Neural cell (in vitro differentiated cells): ENCODE data around the gene HDAC10. TPM values are rescaled to one million over a fixed set of nuclear protein-coding genes. Genes with fewer than 3 reads are reported as not detected.
A peak's percentile ranks its signal among the peaks of the same experiment; 100 is the strongest.

Source experiments
- H2AFZ ChIP-seq: fragments of 200-600, 300-800 bp; sonication (generic), shearing (Covaris generic); 2 replicates; pipeline ENCODE4 v1.6.0; 2014; ENCODE audit warnings: low read depth, mild to moderate bottlenecking, antibody characterized with exemption, low read length, moderate library complexity
- H3F3A ChIP-seq: fragments of 200-600 bp; shearing (Covaris generic); 2 replicates; pipeline ENCODE4 v1.6.1; 2016; ENCODE audit warnings: mild to moderate bottlenecking, moderate library complexity, mixed read lengths, antibody characterized with exemption, low read length; ENCODE audit not compliant: insufficient read depth, poor library complexity, severe bottlenecking
- H3K27ac ChIP-seq: fragments of 200-600, 300-800 bp; sonication (generic), shearing (Covaris generic); 2 replicates; pipeline ENCODE4 v1.5.1; 2014; ENCODE audit warnings: mild to moderate bottlenecking, low read length, moderate library complexity
- H3K27me3 ChIP-seq: fragments of 300-800, 200-600 bp; sonication (generic), shearing (Covaris generic); 2 replicates; pipeline ENCODE4 v1.6.0; 2014; ENCODE audit warnings: mild to moderate bottlenecking, low read depth, low read length, moderate library complexity; ENCODE audit not compliant: insufficient read depth
- H3K36me3 ChIP-seq: fragments of 300-800, 200-600 bp; sonication (generic), shearing (Covaris generic); 2 replicates; pipeline ENCODE4 v1.5.1; 2014; ENCODE audit warnings: mild to moderate bottlenecking, antibody characterized with exemption, low read length, moderate library complexity; ENCODE audit not compliant: insufficient read depth
- H3K4me2 ChIP-seq: fragments of 300-800, 200-600 bp; sonication (generic), shearing (Covaris generic); 2 replicates; pipeline ENCODE4 v1.6.0; 2014; ENCODE audit warnings: mild to moderate bottlenecking, low read length
- H3K4me3 ChIP-seq: fragments of 300-800, 200-600 bp; sonication (generic), shearing (Covaris generic); 2 replicates; pipeline ENCODE4 v1.5.1; 2014; ENCODE audit warnings: mild to moderate bottlenecking, low read length, moderate library complexity
- H3K79me2 ChIP-seq: fragments of 200-600 bp; shearing (Covaris generic); replicated peaks from 2 replicates; pipeline ENCODE4 v1.6.0; 2014; ENCODE audit warnings: mild to moderate bottlenecking, low read length, moderate library complexity; ENCODE audit not compliant: insufficient read depth
- H3K9ac ChIP-seq: fragments of 300-800, 200-600 bp; sonication (generic), shearing (Covaris generic); 2 replicates; pipeline ENCODE4 v1.6.1; 2016; ENCODE audit warnings: mild to moderate bottlenecking, low read length, mixed read lengths
- H3K9me2 ChIP-seq: fragments of 200-600 bp; shearing (Covaris generic); 2 replicates; pipeline ENCODE4 v1.6.1; 2016; ENCODE audit warnings: mild to moderate bottlenecking, low read length, mixed read lengths; ENCODE audit not compliant: insufficient read depth
- H3K9me3 ChIP-seq: fragments of 200-600, 300-800 bp; sonication (generic), shearing (Covaris generic); 2 replicates; pipeline ENCODE4 v1.6.1; 2016; ENCODE audit warnings: mild to moderate bottlenecking, mixed run types, low read length, moderate library complexity, mixed read lengths
- H4K20me1 ChIP-seq: fragments of 200-600 bp; shearing (Covaris generic); 2 replicates; pipeline ENCODE4 v1.6.1; 2016; ENCODE audit warnings: mild to moderate bottlenecking, mixed run types; ENCODE audit not compliant: insufficient read depth
- CTCF ChIP-seq: fragments of 450-650 bp; IDR thresholded peaks from 2 replicates; pipeline ENCODE4 v1.5.1; 2014; ENCODE audit warnings: antibody characterized with exemption, mild to moderate bottlenecking, moderate library complexity; ENCODE audit not compliant: poor library complexity, severe bottlenecking
- EP300 ChIP-seq: fragments of 450-650 bp; conservative IDR thresholded peaks from 2 replicates; pipeline ENCODE4 v1.6.1; 2014; ENCODE audit warnings: antibody characterized with exemption, mild to moderate bottlenecking, moderate library complexity; ENCODE audit not compliant: poor library complexity, severe bottlenecking
- EZH2 ChIP-seq: fragments of 200-600, 300-800 bp; shearing (Covaris generic), sonication (generic); IDR thresholded peaks from 2 replicates; pipeline ENCODE4 v1.6.1; 2014; ENCODE audit warnings: antibody characterized with exemption, low read length, borderline replicate concordance, mild to moderate bottlenecking; ENCODE audit not compliant: insufficient read depth, poor library complexity, severe bottlenecking
- MXI1 ChIP-seq: fragments of 450-650 bp; conservative IDR thresholded peaks from 2 replicates; pipeline ENCODE4 v1.6.1; 2014; ENCODE audit warnings: antibody characterized with exemption, mild to moderate bottlenecking; ENCODE audit not compliant: poor library complexity, severe bottlenecking
- POLR2AphosphoS5 ChIP-seq: IDR thresholded peaks from 2 replicates; pipeline ENCODE4 v1.6.1; 2012
- RAD21 ChIP-seq: fragments of 450-650 bp; conservative IDR thresholded peaks from 2 replicates; pipeline ENCODE4 v1.6.1; 2014; ENCODE audit warnings: antibody characterized with exemption, mild to moderate bottlenecking, moderate library complexity
- SMC3 ChIP-seq: fragments of 450-650 bp; conservative IDR thresholded peaks from 2 replicates; pipeline ENCODE4 v1.6.1; 2014; ENCODE audit warnings: antibody characterized with exemption, mild to moderate bottlenecking, moderate library complexity; ENCODE audit not compliant: poor library complexity
- TAF1 ChIP-seq: IDR thresholded peaks from 2 replicates; pipeline ENCODE4 v1.6.1; 2012; ENCODE audit warnings: low read depth
- polyA plus RNA-seq: library from polyadenylated mRNA; depleted of rRNA; stranded (reverse); fragments of >200 nt; gene quantifications from 2 replicates; pipeline ENCODE4 v1.2.3, GENCODE V29; 2014
- TF ChIP-seq, protein P1 (sequence below): IDR thresholded peaks from 2 replicates; pipeline ENCODE4 v1.6.1; 2012; ENCODE audit warnings: borderline replicate concordance

Gene HDAC10
- polyA plus RNA-seq, 1 donor from 2014 or later: 39.1 TPM

DNA sequence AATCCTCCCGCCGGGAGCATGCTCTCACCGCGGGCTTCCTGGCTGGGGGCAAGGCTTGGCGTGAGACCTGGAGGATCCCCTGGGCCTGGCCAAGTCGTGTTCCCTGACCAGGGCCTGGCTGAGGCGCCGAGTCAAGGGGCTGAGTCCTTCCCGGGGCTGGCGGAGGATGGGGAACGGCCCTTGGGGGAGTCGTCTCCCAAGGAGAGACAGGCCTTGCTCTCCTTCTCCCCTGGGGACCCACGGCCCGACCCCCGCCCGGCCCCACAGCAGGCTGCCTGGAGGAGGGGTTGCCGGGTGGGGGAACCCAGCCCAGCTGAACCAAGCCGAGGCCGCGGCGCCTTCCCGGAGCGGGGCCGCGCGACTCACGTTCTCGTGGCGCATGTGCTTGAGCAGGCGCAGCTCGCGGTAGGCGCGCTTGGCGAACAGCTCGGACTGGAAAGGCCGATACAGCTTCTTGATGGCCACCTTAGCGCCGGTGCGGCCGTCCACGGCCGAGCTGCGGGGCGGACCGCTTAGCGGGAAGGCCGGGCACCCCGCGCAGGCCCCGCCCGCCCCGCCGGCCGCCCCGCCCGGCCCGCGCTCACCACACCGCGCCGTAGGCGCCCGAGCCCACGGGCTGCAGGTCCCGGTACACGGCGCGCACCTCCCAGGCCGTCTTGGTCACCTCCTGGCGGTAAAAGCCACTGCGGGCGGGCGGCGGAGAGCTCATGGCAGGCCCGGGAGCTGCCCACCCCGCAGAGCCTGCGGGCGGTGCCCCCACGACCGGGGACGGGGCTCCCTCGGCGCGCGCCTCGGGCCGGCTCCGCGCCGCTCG lies 9.9 kb upstream of the HDAC10 start:
- TF ChIP-seq, protein P1, sequence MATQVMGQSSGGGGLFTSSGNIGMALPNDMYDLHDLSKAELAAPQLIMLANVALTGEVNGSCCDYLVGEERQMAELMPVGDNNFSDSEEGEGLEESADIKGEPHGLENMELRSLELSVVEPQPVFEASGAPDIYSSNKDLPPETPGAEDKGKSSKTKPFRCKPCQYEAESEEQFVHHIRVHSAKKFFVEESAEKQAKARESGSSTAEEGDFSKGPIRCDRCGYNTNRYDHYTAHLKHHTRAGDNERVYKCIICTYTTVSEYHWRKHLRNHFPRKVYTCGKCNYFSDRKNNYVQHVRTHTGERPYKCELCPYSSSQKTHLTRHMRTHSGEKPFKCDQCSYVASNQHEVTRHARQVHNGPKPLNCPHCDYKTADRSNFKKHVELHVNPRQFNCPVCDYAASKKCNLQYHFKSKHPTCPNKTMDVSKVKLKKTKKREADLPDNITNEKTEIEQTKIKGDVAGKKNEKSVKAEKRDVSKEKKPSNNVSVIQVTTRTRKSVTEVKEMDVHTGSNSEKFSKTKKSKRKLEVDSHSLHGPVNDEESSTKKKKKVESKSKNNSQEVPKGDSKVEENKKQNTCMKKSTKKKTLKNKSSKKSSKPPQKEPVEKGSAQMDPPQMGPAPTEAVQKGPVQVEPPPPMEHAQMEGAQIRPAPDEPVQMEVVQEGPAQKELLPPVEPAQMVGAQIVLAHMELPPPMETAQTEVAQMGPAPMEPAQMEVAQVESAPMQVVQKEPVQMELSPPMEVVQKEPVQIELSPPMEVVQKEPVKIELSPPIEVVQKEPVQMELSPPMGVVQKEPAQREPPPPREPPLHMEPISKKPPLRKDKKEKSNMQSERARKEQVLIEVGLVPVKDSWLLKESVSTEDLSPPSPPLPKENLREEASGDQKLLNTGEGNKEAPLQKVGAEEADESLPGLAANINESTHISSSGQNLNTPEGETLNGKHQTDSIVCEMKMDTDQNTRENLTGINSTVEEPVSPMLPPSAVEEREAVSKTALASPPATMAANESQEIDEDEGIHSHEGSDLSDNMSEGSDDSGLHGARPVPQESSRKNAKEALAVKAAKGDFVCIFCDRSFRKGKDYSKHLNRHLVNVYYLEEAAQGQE: no peak
- TF ChIP-seq POLR2AphosphoS5 (no peak), MXI1 (peak; percentile 79), TAF1 (no peak), CTCF (no peak), EP300 (no peak), RAD21 (no peak)
- H3K4me3 ChIP-seq: peak overlapping the region; percentile 83
- H3K27ac ChIP-seq: peak overlapping the region; percentile 61
- peaks cover 6% of the 10 kb centered on the region for H3K79me2 ChIP-seq
- peak overlapping the region; percentile 76 for H3K4me2 ChIP-seq
- H4K20me1 ChIP-seq: no peaks in the 10 kb centered on the region
- H3K9me2 ChIP-seq: no peaks in the 10 kb centered on the region
- H3F3A ChIP-seq: no peaks in the 10 kb centered on the region
- H3K36me3 ChIP-seq: no peaks in the 10 kb centered on the region
- H3K27me3 ChIP-seq: no peaks in the 10 kb centered on the region
- peak overlapping the region; percentile 72 for H3K9ac ChIP-seq
- no peak overlapping the region for H2AFZ ChIP-seq
- H3K9me3 ChIP-seq: no peaks in the 10 kb centered on the region

GRCh38 chr22:50260434-50260800 lies 9.4 kb upstream of the HDAC10 start:
- no peak for TF ChIP-seq EZH2
- TF ChIP-seq CTCF: no peak
- no peak for TF ChIP-seq EP300
- no peak for TF ChIP-seq SMC3
- TF ChIP-seq MXI1: no peak
- TF ChIP-seq POLR2AphosphoS5: no peak
- peaks cover 6% of the 10 kb centered on the region for H3K79me2 ChIP-seq
- H3K4me2 ChIP-seq: peak overlapping the region; percentile 76
- H3K36me3 ChIP-seq: no peaks in the 10 kb centered on the region
- H3K27ac ChIP-seq: peak overlapping the region; percentile 61
- peak overlapping the region; percentile 83 for H3K4me3 ChIP-seq
- no peaks in the 10 kb centered on the region for H3K27me3 ChIP-seq
- no peaks in the 10 kb centered on the region for H3K9me2 ChIP-seq
- no peaks in the 10 kb centered on the region for H4K20me1 ChIP-seq
- no peak overlapping the region for H2AFZ ChIP-seq
- H3K9me3 ChIP-seq: no peaks in the 10 kb centered on the region
- H3F3A ChIP-seq: no peaks in the 10 kb centered on the region
- H3K9ac ChIP-seq: peak overlapping the region; percentile 72
